Measurements from ENCODE around the gene TEPSIN. TPM values are rescaled to one million over a fixed set of nuclear protein-coding genes. Genes with fewer than 3 reads are reported as not detected.

TEPSIN gene
- total and polyA plus RNA-seq, 7 donors = 6.9 to 42.8 (median 23.5) TPM

GRCh38 chr17:81208651-81209050, 30.2 kb downstream of the TEPSIN start:
- Histone ChIP-seq H3K27me3 (no peaks in the 10 kb centered on the region), H3K4me3 (no peak overlapping the region), H3K9me3 (no peaks in the 10 kb centered on the region), H3K27ac (no peak overlapping the region), H3K4me1 (no peaks in the 10 kb centered on the region), H3K36me3 (peaks cover 0 to 6% (median 0%) of the 10 kb centered on the region in 4 donors)
- no peak for TF ChIP-seq POLR2AphosphoS5 (IDR thresholded peaks at IDR 0.05)
- no peak for TF ChIP-seq EP300 (IDR thresholded peaks at IDR 0.05)
- TF ChIP-seq POLR2A (IDR thresholded peaks at IDR 0.05) = no peak
- no peak for TF ChIP-seq CTCF (IDR thresholded peaks at IDR 0.05)
- DNase-seq = no peak
- intact Hi-C loops (cut with DNase I) = no loop called here
- 94 to 96% methylated on average over 10 of the region's 10 CpGs for WGBS, 2 donors

GRCh38 chr17:81207610-81208581, 31.0 kb downstream of the TEPSIN start:
- intact Hi-C loops (cut with DNase I) = no loop called here
- Histone ChIP-seq H3K4me3 (no peak overlapping the region), H3K9me3 (no peaks in the 10 kb centered on the region), H3K36me3 (peaks cover 0 to 14% (median 0%) of the 10 kb centered on the region in 4 donors), H3K27ac (no peak overlapping the region), H3K4me1 (no peaks in the 10 kb centered on the region), H3K27me3 (no peaks in the 10 kb centered on the region)
- no peak for DNase-seq
- WGBS, 2 donors = 84 to 89% methylated on average over 21 of the region's 21 CpGs
- no peak for TF ChIP-seq POLR2A (IDR thresholded peaks at IDR 0.05)
- TF ChIP-seq CTCF (IDR thresholded peaks at IDR 0.05) = no peak
- TF ChIP-seq EP300 (IDR thresholded peaks at IDR 0.05) = no peak
- TF ChIP-seq POLR2AphosphoS5 (IDR thresholded peaks at IDR 0.05) = no peak

GRCh38 chr17:81206657-81207056, 32.2 kb downstream of the TEPSIN start:
- Histone ChIP-seq H3K27me3 (no peaks in the 10 kb centered on the region), H3K27ac (no peak overlapping the region), H3K36me3 (peaks cover 0 to 20% (median 0%) of the 10 kb centered on the region in 4 donors), H3K4me3 (no peak overlapping the region), H3K9me3 (no peaks in the 10 kb centered on the region), H3K4me1 (no peaks in the 10 kb centered on the region)
- TF ChIP-seq POLR2AphosphoS5 (IDR thresholded peaks at IDR 0.05) = no peak
- TF ChIP-seq CTCF (IDR thresholded peaks at IDR 0.05) = no peak
- no peak for TF ChIP-seq POLR2A (IDR thresholded peaks at IDR 0.05)
- no peak for TF ChIP-seq EP300 (IDR thresholded peaks at IDR 0.05)
- intact Hi-C loops (cut with DNase I) = no loop called here
- no peak for DNase-seq
- WGBS, 2 donors = 93 to 96% methylated on average over 12 of the region's 12 CpGs

- DNase-seq = no peak
- TF ChIP-seq POLR2A (IDR thresholded peaks at IDR 0.05) (no peak), EP300 (IDR thresholded peaks at IDR 0.05) (no peak), CTCF (IDR thresholded peaks at IDR 0.05) (no peak), POLR2AphosphoS5 (IDR thresholded peaks at IDR 0.05) (no peak)
- intact Hi-C loops (cut with DNase I) = no loop called here
Measured at GRCh38 chr17:81206166-81206565, 32.7 kb downstream of the TEPSIN start.

More at GRCh38 chr17:81206166-81206565, 32.7 kb downstream of the TEPSIN start:
- H3K36me3 ChIP-seq = peaks cover 0 to 20% (median 0%) of the 10 kb centered on the region in 4 donors
- no peaks in the 10 kb centered on the region for H3K4me1 ChIP-seq
- no peak overlapping the region for H3K4me3 ChIP-seq
- no peak overlapping the region for H3K27ac ChIP-seq
- no peaks in the 10 kb centered on the region for H3K27me3 ChIP-seq
- no peaks in the 10 kb centered on the region for H3K9me3 ChIP-seq
- 91 to 93% methylated on average over 4 of the region's 4 CpGs for WGBS, 2 donors
